GM13977 (cell line): ENCODE data around the gene ENTR1.

Experiments
- DNase-seq: peaks from one replicate; pipeline ENCODE4 v3.0.0; 2012; ENCODE audit warnings: low spot score
- in situ Hi-C: fragments of 300-500 bp; cut with MboI; formaldehyde crosslinking; loops from one replicate; pipeline ENCODE4 v1.12.0; 2022; ENCODE audit warnings: low sequenced_read_pairs, low pct_unique_long_range_greater_than_20kb, mixed read lengths, inconsistent platforms; ENCODE audit not compliant: unreplicated experiment
- TF ChIP-seq, protein P1 (sequence below): IDR thresholded peaks from 2 replicates; pipeline ENCODE4 v1.5.1; 2012; ENCODE audit warnings: mild to moderate bottlenecking, control low read depth; ENCODE audit not compliant: insufficient read depth; ENCODE audit errors: extremely low read depth, missing control alignments

The ENTR1 gene

DNA sequence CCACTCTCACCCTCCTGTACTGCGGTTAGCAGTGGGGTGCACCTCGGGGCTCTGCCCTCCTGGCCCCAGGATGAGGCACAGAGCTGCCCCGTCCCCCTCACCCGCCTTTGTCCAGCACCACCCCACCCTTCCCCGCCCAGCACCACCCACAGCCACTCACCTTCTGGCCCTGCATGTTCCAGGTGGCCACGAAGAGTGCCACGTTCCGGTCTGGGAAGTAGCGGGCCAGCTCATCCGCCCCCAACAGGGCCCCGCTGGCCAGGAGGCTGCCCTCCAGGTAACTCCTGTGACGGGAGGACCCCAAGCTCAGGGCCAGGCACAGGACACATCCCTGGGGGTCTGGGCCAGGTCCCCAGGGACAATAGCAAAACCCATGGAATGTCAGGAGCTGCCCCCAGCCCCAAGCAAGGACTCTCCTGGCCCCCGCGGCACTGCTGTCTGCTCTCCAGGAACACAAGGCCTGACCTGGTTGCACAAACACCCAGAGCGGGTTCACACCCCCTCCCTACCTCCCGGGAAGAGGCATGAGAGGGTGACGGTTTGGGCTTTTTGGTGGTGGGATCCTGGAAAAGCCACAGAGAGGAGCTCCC lies 24.3 kb upstream of the ENTR1 start:
- in situ Hi-C loops, result no loop called here
- TF ChIP-seq, protein P1, sequence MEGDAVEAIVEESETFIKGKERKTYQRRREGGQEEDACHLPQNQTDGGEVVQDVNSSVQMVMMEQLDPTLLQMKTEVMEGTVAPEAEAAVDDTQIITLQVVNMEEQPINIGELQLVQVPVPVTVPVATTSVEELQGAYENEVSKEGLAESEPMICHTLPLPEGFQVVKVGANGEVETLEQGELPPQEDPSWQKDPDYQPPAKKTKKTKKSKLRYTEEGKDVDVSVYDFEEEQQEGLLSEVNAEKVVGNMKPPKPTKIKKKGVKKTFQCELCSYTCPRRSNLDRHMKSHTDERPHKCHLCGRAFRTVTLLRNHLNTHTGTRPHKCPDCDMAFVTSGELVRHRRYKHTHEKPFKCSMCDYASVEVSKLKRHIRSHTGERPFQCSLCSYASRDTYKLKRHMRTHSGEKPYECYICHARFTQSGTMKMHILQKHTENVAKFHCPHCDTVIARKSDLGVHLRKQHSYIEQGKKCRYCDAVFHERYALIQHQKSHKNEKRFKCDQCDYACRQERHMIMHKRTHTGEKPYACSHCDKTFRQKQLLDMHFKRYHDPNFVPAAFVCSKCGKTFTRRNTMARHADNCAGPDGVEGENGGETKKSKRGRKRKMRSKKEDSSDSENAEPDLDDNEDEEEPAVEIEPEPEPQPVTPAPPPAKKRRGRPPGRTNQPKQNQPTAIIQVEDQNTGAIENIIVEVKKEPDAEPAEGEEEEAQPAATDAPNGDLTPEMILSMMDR, result no peak
- DNase-seq, result no peak

DNA sequence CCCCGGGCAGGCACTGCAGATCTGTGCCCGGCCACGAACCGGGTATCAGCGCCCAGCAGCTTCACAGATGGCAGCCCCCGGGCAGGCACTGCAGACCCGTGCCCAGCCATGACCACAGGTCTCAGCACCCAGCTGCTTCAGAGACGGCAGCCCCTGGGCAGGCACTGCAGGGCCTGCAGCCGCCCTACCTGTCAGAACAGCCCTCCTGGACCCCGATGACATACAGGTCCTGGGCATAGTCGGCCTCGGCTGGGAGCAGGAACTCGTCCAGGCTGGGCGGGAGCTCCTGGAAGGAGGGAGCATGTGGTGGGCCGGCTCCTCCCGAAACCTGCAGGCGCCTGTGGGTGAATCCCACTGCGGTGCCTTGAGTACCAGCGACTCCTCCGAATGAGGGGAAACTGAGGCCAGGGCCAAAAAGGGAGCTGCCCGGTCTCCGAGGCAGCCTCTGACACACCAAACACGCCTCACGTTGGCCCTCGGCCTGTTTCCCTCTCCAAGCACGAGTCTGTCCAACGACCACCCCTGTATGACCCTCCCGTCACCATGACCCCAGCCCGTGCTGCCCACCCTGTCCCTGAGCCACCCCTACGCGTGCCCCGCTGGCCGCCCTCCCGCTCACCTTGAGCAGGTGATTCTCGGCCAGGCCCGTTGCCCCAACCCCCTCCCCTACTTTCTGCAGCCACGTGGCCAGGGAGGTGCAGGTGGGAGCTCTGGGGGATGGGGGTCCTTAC lies 23.6 kb upstream of the ENTR1 start:
- TF ChIP-seq, protein P1, result no peak
- no peak for DNase-seq
- in situ Hi-C loops, result no loop called here

DNA sequence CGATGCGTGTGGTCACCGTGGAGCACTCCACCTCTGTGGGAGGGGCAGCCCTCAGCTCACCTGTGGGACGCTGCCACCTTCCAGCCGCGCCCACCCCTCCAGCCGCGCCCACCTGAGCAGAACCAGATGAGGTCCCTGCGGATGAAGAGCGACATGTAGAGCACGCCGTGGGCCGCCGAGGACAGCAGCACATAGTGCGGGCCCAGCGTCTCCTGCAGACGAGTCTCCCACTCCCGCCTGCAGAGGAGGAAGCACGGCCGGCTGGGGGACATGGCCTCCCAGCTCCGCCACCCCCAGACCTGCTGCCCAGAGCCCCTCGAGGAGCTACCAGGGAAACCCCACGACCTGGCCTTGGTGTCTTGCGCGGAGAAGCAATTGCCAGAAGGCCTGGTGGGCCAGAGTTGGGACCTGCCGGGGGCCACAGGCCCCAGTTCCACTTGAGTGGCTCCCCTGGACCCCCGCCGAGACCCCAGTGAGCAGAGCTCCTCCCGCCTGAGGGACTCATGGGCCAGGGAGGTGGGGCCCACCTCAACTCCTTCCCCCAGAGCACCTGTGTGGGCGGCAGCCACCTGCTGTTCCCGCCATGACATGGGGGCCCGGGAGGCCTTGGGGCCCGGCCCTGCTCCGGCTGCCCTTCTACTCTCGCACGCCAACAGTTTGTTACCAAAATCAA lies 22.8 kb upstream of the ENTR1 start:
- TF ChIP-seq, protein P1, result no peak
- in situ Hi-C loops, result no loop called here
- no peak for DNase-seq

DNA sequence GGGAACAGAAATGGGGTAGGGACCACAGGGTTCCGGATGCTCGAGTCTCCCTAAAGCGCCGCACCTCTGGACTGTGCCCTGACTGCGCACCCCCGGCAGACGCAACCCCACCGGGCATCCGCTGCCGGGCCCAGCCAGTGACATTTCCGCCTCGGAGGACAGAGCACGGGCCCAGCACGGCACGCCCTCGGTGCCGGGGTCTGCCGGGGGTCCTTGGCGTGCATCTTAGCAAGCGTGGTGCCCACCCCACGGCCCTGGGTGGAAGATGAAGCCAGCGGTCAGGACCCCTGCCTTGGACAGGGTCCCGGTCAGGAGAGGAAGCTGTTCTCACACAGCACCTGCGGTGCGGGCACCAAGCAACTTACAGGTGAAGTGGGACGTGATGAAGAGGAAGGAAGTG lies 22.2 kb upstream of the ENTR1 start:
- in situ Hi-C loops, result no loop called here
- TF ChIP-seq, protein P1, result no peak

DNA sequence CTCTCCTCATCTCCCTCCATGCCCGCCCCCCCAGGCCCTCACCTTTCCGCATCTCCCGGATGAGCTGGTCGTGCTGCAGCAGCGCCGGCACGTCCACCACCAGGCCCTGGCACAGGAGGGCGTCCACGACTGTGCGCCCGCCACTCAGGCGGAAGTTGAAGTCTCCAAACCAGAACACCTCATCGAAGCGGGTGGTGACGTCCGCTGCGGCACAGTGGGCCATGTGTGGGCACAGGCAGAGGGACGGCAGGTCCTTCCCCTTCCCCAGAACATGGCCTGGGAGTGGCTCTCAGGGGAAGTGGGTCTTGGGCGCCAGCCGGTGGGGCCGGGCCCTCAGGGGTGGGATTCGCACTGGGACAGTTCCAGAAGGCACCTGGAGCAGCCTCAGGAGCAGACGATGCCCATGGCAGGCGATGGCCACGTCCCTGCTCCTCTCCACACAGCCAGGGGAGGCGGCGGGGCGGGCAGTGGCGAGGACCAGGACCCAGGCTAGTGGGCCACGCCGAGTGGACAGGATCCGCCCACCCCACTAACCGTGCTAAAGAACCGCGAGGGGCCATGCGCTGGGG lies 21.5 kb upstream of the ENTR1 start:
- DNase-seq, result no peak
- in situ Hi-C loops, result no loop called here
- TF ChIP-seq, protein P1, result no peak

More for the DNA sequence above, 22.2 kb upstream of the ENTR1 start:
- DNase-seq, result no peak

DNA sequence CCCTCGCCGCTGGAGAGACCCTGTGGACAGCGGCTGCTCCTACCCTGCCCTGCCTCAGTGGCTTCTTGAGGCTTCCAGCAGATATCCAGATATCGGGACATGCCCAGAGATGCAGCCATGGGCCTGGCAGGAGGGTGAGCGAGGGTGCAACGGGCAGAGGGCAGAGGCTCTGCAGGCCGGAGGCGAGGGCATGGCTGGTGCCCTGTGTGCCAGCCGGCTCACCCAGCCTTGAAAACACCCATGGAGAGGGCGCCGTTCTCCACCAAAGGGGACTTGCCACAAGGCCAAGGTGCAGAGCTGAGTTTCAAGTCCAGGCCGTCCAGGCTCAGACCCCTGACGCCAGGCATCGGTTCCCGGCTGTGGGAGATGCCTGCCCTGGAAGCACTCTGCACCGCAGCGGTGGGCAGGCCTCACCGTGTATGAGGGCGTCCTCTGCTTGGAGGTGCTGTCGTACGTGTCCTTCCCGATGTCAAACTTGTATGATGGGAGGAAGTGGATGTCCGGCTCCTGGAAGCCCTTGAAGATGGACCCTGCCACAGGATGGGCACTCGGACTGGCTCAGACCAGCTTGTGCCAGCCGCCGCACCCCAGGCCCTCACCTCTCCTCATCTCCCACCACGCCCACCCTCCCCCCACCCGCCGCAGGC lies 20.3 kb upstream of the ENTR1 start:
- DNase-seq, result no peak
- in situ Hi-C loops, result no loop called here
- TF ChIP-seq, protein P1, result no peak
